Endothelial cell of umbilical vein (primary cell): ENCODE measurements around the gene ATP6V0D1.

Experiments
- CTCF ChIP-seq, 2 donors: IDR thresholded peaks; 1 replicate in 1 of 2; 2 replicates in 1 of 2; pipeline ENCODE4 v1.5.1; 2011; ENCODE audit warnings: low read length in 2 of 2, mild to moderate bottlenecking in 2 of 2, moderate library complexity in 2 of 2, control low read depth in 1 of 2, inconsistent platforms in 1 of 2, low read depth in 1 of 2; ENCODE audit not compliant: insufficient read depth in 1 of 2; ENCODE audit errors: extremely low read depth in 1 of 2
- EZH2 ChIP-seq: IDR thresholded peaks from 2 replicates; pipeline ENCODE4 v1.6.1; 2012; ENCODE audit warnings: borderline replicate concordance, low read depth, mild to moderate bottlenecking, moderate library complexity, low read length, inconsistent platforms; ENCODE audit not compliant: severe bottlenecking
- FOS ChIP-seq: IDR thresholded peaks from 2 replicates; pipeline ENCODE4 v1.6.1; 2011; ENCODE audit warnings: mild to moderate bottlenecking, low read length, moderate library complexity, borderline replicate concordance; ENCODE audit not compliant: insufficient read depth
- JUN ChIP-seq: IDR thresholded peaks from 2 replicates; pipeline ENCODE4 v1.6.1; 2011; ENCODE audit warnings: borderline replicate concordance, low read depth; ENCODE audit not compliant: insufficient read length, insufficient read depth
- MAX ChIP-seq: IDR thresholded peaks from 2 replicates; pipeline ENCODE4 v1.6.1; 2011; ENCODE audit not compliant: insufficient read depth, insufficient read length
- MYC ChIP-seq: IDR thresholded peaks from one replicate; pipeline ENCODE4 v1.6.1; 2011; ENCODE audit warnings: mild to moderate bottlenecking, low read depth, low read length
- POLR2A ChIP-seq: IDR thresholded peaks from 2 replicates; pipeline ENCODE4 v1.6.1; 2012; ENCODE audit warnings: low read depth, mild to moderate bottlenecking, control low read depth, low read length
- POLR2AphosphoS5 ChIP-seq: IDR thresholded peaks from 2 replicates; pipeline ENCODE4 v1.6.1; 2012; ENCODE audit warnings: low read depth, mild to moderate bottlenecking, control low read depth, low read length, moderate library complexity; ENCODE audit not compliant: insufficient read depth

GRCh38 chr16:67459861-67460150, 21.2 kb downstream of the ATP6V0D1 start:
- TF ChIP-seq EZH2 (no peak), MAX (no peak), POLR2A (no peak), CTCF (IDR thresholded peaks at IDR 0.05; ENCODE audit: extremely low read depth in 1 of 2, insufficient read depth in 1 of 2, low read depth in 1 of 2, low read length in 2 of 2) (no peak), MYC (no peak), JUN (no peak), POLR2AphosphoS5 (no peak), FOS (no peak)
